Fibroblast of the aortic adventitia (primary cell): Measurements from ENCODE around the gene QPRT. TPM values are rescaled to one million over a fixed set of nuclear protein-coding genes. Genes with fewer than 3 reads are reported as not detected.
A peak's percentile ranks its signal among the peaks of the same experiment; 100 is the strongest.

ENCODE experiments used
- DNase-seq: peaks from one replicate; pipeline ENCODE4 v3.0.0-alpha.2; 2010; ENCODE audit warnings: low read depth
- H3K4me3 ChIP-seq: 2 replicates; pipeline ENCODE4 v1.5.1; 2011; ENCODE audit warnings: low read depth, mild to moderate bottlenecking, control low read depth, low read length, moderate library complexity
- total RNA-seq: library from RNA; depleted of rRNA; stranded (reverse); fragments of >200 nt; gene quantifications from 2 replicates; pipeline ENCODE4 v1.2.3, GENCODE V29; 2012; ENCODE audit warnings: low replicate concordance
- TF ChIP-seq, protein P1 (sequence below): IDR thresholded peaks from 2 replicates; pipeline ENCODE4 v1.5.1; 2011; ENCODE audit warnings: mild to moderate bottlenecking, low read length, control low read depth, inconsistent platforms; ENCODE audit not compliant: insufficient read depth

QPRT gene
- total RNA-seq, 1 donor: 7.4 TPM

DNA sequence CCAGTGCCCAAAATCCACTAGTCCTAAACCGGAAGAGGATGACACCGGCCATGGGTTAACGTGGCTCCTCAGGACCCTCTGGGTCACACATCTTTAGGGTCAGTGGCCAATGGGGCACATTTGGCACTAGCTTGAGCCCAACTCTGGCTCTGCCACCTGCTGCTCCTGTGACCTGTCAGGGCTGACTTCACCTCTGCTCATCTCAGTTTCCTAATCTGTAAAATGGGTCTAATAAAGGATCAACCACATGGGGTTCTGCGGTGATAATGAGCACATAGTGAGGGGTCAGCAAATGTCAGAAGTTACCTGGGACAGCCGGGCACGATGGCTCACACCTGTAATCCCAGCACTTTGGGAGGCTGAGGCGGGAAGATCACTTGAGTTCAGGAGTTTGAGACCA lies 18.4 kb downstream of the QPRT start:
- no peak overlapping the region for H3K4me3 ChIP-seq
- DNase-seq: no peak
- TF ChIP-seq, protein P1, sequence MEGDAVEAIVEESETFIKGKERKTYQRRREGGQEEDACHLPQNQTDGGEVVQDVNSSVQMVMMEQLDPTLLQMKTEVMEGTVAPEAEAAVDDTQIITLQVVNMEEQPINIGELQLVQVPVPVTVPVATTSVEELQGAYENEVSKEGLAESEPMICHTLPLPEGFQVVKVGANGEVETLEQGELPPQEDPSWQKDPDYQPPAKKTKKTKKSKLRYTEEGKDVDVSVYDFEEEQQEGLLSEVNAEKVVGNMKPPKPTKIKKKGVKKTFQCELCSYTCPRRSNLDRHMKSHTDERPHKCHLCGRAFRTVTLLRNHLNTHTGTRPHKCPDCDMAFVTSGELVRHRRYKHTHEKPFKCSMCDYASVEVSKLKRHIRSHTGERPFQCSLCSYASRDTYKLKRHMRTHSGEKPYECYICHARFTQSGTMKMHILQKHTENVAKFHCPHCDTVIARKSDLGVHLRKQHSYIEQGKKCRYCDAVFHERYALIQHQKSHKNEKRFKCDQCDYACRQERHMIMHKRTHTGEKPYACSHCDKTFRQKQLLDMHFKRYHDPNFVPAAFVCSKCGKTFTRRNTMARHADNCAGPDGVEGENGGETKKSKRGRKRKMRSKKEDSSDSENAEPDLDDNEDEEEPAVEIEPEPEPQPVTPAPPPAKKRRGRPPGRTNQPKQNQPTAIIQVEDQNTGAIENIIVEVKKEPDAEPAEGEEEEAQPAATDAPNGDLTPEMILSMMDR: no peak

DNA sequence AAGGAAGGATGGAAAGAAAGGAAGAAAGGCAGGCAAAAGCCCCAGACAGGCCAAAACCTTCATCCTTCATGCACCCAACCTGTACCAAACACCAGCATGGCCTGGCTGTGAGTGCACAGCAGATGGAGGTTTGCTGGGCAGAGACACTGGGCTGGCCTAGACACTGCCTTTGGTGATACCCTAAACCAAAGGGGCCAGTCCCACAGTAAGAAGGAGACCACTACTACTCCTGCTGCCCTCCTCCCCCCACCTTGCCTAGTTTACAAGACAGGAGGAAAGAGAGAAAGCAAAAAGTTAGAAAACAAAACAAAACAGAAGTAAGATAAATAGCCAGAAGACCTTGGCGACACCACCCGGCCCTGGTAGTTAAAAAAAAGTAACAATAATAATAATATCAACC lies 19.1 kb downstream of the QPRT start:
- no peak overlapping the region for H3K4me3 ChIP-seq
- DNase-seq: no peak
- TF ChIP-seq, protein P1: no peak

DNA sequence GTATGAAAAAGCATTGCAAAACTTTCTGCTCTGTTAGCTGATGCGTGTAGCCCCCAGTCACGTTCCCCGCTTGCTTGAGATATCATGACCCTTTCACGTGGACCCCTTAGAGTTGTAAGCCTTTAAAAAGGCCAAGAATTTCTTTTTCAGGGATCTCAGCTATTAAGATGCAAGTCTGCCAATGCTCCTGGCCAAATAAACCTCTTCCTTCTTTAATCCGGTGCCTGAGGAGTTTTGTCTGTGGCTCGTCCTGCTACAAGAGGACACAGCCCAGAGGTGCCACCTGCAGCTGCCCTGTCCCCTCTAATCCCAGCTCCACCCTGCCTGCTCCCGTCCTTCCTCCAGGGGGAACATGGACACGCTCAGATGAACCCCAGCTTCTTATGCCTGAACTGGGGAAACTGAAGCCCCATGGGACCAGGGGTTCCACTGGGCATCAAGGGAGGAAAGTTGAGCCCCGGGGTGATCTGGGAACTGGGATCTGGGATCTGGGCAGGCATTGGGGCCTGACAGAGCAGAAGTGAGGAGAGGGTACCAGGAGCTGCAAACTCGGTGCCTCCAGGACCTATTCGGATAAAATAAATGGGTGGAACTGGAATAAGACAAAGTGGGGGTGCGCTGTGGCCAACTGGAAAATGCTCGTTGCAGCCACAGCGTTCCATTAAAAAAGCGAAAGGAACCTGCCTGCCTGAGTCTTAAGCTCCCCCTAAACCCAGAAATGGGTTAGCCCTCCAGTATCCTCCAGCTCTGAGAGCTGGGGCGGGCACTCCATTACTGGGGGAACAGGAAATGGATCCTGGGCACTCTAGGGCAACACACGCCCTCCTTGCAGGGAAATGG lies 19.7 kb downstream of the QPRT start:
- no peak for DNase-seq
- TF ChIP-seq, protein P1: no peak
- no peak overlapping the region for H3K4me3 ChIP-seq

DNA sequence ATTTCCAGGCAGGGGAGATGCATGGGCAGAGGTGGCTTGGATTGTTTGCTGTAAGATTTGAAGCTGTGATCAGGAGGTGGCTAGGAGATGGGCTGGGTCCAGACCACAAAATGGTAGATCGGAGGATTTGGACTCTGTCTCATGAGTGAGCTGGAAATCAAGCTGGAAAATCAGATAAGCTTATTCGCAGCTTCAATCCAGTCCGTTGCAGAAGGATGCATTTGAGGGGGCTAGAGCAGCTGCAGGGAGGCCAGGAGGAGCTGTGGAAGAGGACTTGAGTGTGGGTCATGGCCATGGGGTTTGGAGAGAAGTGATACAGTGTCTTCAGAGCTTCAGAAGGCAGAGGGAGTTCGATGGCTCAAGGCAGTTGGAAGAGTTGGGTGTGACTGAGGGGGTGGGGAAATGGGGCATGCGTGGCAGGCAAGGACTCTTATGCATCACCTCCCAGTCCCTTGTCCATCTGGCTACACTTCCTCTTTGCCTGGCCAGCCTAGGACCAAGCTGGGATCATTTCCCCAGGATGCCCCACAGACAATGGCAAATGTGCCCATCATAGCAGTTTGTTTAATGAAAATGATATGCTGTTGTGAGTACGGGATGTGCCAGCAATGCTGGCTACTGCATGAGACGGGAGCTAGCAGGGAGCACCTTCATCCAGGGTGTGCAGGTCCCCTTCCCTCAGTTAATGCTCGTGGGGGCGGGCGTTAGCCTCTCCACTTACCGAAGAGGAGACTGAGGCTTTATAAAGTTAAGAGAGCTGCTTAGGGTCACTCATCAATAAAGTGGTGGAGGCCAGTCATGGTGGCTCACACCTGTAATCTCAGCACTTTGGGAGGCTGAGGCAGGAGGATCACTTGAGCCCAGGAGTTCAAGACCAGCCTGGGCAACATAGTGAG lies 20.6 kb downstream of the QPRT start:
- TF ChIP-seq, protein P1: no peak
- DNase-seq: no peak
- no peak overlapping the region for H3K4me3 ChIP-seq

DNA sequence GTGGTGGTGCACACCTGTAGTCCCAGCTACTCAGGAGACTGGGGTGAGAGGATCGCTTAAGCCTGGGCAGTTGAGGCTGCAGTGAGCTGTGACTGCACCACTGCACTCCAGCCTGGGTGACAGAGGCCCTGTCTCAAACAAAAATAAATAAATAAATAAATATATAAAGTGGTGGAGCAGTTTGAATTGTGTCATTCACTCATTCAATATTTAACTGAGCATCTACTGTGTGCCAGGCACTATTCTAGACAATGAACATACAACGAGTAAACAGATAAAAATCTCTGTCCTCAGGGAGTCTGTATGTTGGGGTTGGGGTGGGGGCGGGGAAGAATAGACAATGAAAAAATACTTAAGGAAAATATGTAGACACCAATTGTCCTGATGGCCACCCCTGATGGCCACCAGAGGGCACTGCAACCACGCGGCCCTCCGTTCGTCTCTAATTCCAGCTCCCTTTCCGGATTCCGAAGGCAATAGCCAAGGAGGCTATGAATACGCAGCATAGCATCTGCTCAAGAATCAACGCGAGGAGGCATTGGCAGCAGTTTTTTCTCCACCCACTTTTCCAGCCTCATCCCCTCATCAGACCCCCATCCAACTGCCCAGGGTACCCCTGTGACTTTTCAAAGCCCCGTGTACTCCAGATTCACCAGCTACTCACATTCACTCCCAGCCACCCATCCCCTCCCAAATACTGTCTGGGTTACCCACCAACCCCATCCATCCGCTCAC lies 21.4 kb downstream of the QPRT start:
- TF ChIP-seq, protein P1: peak; percentile 95
- no peak overlapping the region for H3K4me3 ChIP-seq
- DNase-seq: peak; percentile 92

DNA sequence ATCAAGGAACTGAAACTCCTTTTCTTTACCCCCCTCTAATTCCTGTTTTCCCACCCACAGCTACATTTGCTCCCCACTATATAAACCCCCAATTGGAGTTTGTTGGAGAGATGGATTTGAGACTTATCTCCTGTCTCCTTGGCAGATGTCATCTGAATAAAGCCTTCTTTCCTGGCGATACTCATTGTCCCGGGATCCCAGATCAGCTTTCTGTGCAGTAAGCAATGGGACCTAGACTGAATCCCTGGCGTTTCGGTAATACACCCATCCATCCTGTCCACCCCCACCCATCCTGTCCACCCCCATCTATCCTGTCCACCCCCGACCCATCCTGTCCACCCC lies 22.2 kb downstream of the QPRT start:
- TF ChIP-seq, protein P1: no peak
- H3K4me3 ChIP-seq: no peak overlapping the region
- DNase-seq: no peak
